Stomach (tissue), 4 donors: ENCODE data around the gene SKA2.

Experiments
- CTCF ChIP-seq, 7 experiments: fragments of 450-650 bp in 4 of 7; fragments of 200-600 bp in 3 of 7; sonication (generic) in 3 of 7; IDR thresholded peaks; one replicate each; pipeline ENCODE4 v1.5.1; 2016 to 2019; ENCODE audit warnings: antibody characterized with exemption in 7 of 7, control low read depth in 2 of 7, mild to moderate bottlenecking in 1 of 7
- POLR2AphosphoS5 ChIP-seq, 3 donors: sonication (generic); formaldehyde crosslinking; IDR thresholded peaks; one replicate each; pipeline ENCODE4 v1.6.1; 2016; ENCODE audit warnings: antibody characterized with exemption in 3 of 3

- no peak for TF ChIP-seq CTCF (IDR thresholded peaks at IDR 0.05)
- TF ChIP-seq POLR2AphosphoS5 (IDR thresholded peaks at IDR 0.05), result no peak
These were observed 53.8 kb downstream of the SKA2 start for GRCh38 chr17:59101178-59101577.
